Neuronal stem cell (in vitro differentiated cells): Measurements from ENCODE around the gene USP36.

Experiments used
- DNase-seq: peaks from one replicate; pipeline ENCODE4 v3.0.0-alpha.2; 2013; ENCODE audit warnings: low spot score
- H2AFZ ChIP-seq: one replicate; pipeline ENCODE4 v1.6.1; 2013; ENCODE audit warnings: mild to moderate bottlenecking, low read length, inconsistent platforms
- H2AK5ac ChIP-seq: 2 replicates; pipeline ENCODE4 v1.6.1; 2013; ENCODE audit warnings: low read depth, mild to moderate bottlenecking, inconsistent platforms, low read length, moderate library complexity, mixed read lengths
- H2BK120ac ChIP-seq: 2 replicates; pipeline ENCODE4 v1.6.1; 2013; ENCODE audit warnings: low read depth, mild to moderate bottlenecking, inconsistent platforms, low read length, moderate library complexity, mixed read lengths
- H2BK12ac ChIP-seq: one replicate; pipeline ENCODE4 v1.6.1; 2013; ENCODE audit warnings: low read length, inconsistent platforms
- H2BK15ac ChIP-seq: 2 replicates; pipeline ENCODE4 v1.6.1; 2013; ENCODE audit warnings: mild to moderate bottlenecking, low read length, inconsistent platforms, mixed read lengths
- H2BK5ac ChIP-seq: one replicate; pipeline ENCODE4 v1.6.1; 2013; ENCODE audit warnings: inconsistent platforms, mild to moderate bottlenecking, low read length, moderate library complexity
- H3K14ac ChIP-seq: one replicate; pipeline ENCODE4 v1.6.1; 2013; ENCODE audit warnings: low read length, inconsistent platforms
- H3K18ac ChIP-seq: 2 replicates; pipeline ENCODE4 v1.6.1; 2013; ENCODE audit warnings: low read length, inconsistent platforms
- H3K23ac ChIP-seq: 2 replicates; pipeline ENCODE4 v1.6.1; 2013; ENCODE audit warnings: low read depth, mild to moderate bottlenecking, mixed read lengths, low read length, inconsistent platforms; ENCODE audit not compliant: poor library complexity
- H3K27ac ChIP-seq: replicated peaks from 3 replicates; pipeline ENCODE4 v1.5.1; 2013; ENCODE audit warnings: low read length, inconsistent platforms
- H3K27me3 ChIP-seq, 3 experiments: 2 replicates each; pipeline ENCODE4 v1.6.1; 2013; ENCODE audit warnings: low read length in 3 of 3, mild to moderate bottlenecking in 2 of 3, inconsistent platforms in 1 of 3, low read depth in 1 of 3, mixed read lengths in 1 of 3, moderate library complexity in 1 of 3; ENCODE audit not compliant: control insufficient read depth in 3 of 3, insufficient read depth in 3 of 3
- H3K36me3 ChIP-seq, 2 donors: replicated peaks in 1 of 2; 2 replicates each; pipeline ENCODE4 v1.6.1; 2013; ENCODE audit warnings: low read length in 2 of 2; ENCODE audit not compliant: control insufficient read depth in 2 of 2, insufficient read depth in 2 of 2
- H3K4ac ChIP-seq: 2 replicates; pipeline ENCODE4 v1.6.1; 2013; ENCODE audit warnings: inconsistent platforms, mild to moderate bottlenecking, low read length, moderate library complexity
- H3K4me1 ChIP-seq, 2 donors: 1 replicate in 1 of 2; 2 replicates in 1 of 2; pipeline ENCODE4 v1.6.1; 2013; ENCODE audit warnings: low read length in 2 of 2, low read depth in 1 of 2; ENCODE audit not compliant: control insufficient read depth in 2 of 2, insufficient read depth in 1 of 2
- H3K4me2 ChIP-seq: one replicate; pipeline ENCODE4 v1.6.1; 2013; ENCODE audit warnings: mild to moderate bottlenecking, low read length, inconsistent platforms; ENCODE audit not compliant: insufficient read depth, poor library complexity, severe bottlenecking
- H3K4me3 ChIP-seq, 2 donors: 2 replicates each; pipeline ENCODE4 v1.5.1; 2013; ENCODE audit warnings: low read length in 2 of 2, mild to moderate bottlenecking in 2 of 2, inconsistent platforms in 1 of 2, moderate library complexity in 1 of 2
- H3K79me1 ChIP-seq: one replicate; pipeline ENCODE4 v1.6.1; 2013; ENCODE audit warnings: low read depth, mild to moderate bottlenecking, inconsistent platforms, low read length, moderate library complexity
- H3K9ac ChIP-seq: one replicate; pipeline ENCODE4 v1.6.1; 2013; ENCODE audit warnings: mild to moderate bottlenecking, low read depth, low read length, inconsistent platforms; ENCODE audit not compliant: poor library complexity
- H3K9me3 ChIP-seq, 2 donors: replicated peaks in 1 of 2; 2 replicates each; pipeline versions ENCODE3 to v1.6.1; 2013; ENCODE audit warnings: low read length in 2 of 2, mild to moderate bottlenecking in 2 of 2, inconsistent platforms in 1 of 2, low read depth in 1 of 2, mixed read lengths in 1 of 2, moderate library complexity in 1 of 2; ENCODE audit not compliant: control insufficient read depth in 2 of 2, insufficient read depth in 1 of 2
- H4K8ac ChIP-seq: one replicate; pipeline ENCODE4 v1.6.1; 2013; ENCODE audit warnings: low read depth, mild to moderate bottlenecking, inconsistent platforms, low read length, moderate library complexity
- H4K91ac ChIP-seq: one replicate; pipeline ENCODE4 v1.6.1; 2013; ENCODE audit warnings: low read length, low read depth, mild to moderate bottlenecking, inconsistent platforms; ENCODE audit not compliant: poor library complexity
- WGBS, 2 donors: extraction: QIAGEN DNeasy Blood & Tissue Kit; methylation state at CpG; one replicate each; pipeline ENCODE4 v1.1.7; 2013; ENCODE audit warnings: missing lambda C conversion rate in 2 of 2, mixed read lengths in 1 of 2; ENCODE audit not compliant: insufficient read length in 2 of 2, insufficient replicate concordance in 1 of 2; ENCODE audit errors: extremely low coverage in 2 of 2; 5-methylcytosine and 5-hydroxymethylcytosine counted together

The USP36 gene

DNA sequence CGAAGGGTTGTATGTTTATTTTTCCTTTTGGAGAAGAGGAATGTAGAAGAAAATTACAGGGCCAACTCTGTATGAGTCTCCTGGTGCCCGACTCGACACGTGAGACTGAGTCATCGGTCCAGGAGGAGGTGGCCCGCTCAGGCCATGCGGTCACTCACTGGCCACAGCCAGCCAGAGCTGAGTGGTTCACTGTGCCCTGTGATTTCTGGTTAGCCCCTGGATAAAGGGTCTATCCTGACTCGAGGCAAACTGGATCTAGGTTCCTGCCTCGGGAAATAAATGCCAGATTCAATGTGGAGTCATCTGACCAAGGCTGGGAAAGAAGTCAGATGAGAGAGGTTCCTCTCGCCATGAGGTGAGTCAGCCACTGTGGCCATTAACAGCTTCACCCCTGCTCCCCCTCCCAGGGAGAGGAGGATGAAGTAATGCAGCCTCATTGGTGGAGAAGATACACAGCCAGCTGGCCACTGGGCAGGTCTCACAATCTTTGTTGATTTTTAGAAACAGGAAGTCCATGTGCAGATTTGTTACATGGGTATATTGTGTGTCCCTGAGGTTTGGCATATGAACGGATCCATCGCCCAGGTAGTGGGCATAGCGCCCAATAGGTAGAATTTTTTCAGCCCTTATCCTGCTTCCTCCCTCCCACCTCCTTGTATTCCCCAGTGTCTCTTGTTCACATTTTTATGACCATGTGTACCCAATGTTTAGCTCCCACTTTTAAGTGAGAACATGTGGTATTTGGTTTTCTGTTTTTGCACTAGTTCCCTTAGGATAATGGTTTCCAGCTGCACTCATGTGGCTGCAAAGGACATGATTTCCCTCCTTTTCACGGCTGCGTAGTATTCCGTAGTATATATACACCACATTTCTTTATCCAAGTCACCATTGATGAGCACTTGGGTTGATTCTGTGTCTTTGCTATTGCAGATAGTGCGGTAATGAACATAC lies 21.7 kb upstream of the USP36 start:
- Histone ChIP-seq H2AFZ (no peak overlapping the region), H3K4ac (no peak overlapping the region), H3K36me3 (peaks cover 8 to 15% of the 10 kb centered on the region in 2 donors), H2BK15ac (no peak overlapping the region), H3K23ac (no peak overlapping the region), H3K4me2 (no peak overlapping the region), H2BK5ac (no peak overlapping the region), H3K9ac (no peak overlapping the region), H3K27me3 (no peaks in the 10 kb centered on the region), H3K18ac (no peak overlapping the region), H4K91ac (no peak overlapping the region), H3K9me3 (no peaks in the 10 kb centered on the region), H4K8ac (no peak overlapping the region), H3K4me3 (no peak overlapping the region), H2AK5ac (no peak overlapping the region), H3K79me1 (no peaks in the 10 kb centered on the region), H2BK120ac (no peak overlapping the region), H3K4me1 (peaks cover 0 to 2% of the 10 kb centered on the region in 2 donors), H2BK12ac (no peak overlapping the region), H3K27ac (no peak overlapping the region), H3K14ac (no peak overlapping the region)
- no CpG with 5 or more reads among the region's 17 CpGs for WGBS, 2 donors
- no peak for DNase-seq

DNA sequence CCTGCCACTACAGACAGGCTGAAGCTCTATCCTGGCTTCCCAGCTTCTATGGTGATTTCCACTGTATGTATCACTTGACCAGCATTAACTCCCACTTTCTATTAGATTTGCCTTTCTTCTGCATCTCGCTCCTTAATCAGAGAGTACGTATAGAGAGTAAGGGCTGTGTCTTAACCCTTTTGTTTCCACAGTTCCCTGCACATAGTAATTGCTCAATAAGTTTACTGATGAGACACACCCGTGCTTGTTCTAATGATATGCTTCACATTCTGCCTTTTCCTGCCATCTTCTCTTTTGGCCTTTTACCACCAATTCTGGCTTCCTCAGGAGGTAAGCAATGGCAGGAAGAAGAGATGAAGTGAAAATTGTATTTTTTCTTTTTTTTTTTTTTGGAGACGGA lies 20.6 kb upstream of the USP36 start:
- H3K9ac ChIP-seq = no peak overlapping the region
- no peak overlapping the region for H2AFZ ChIP-seq
- H3K4me2 ChIP-seq = no peak overlapping the region
- H2AK5ac ChIP-seq = no peak overlapping the region
- no peak overlapping the region for H3K14ac ChIP-seq
- H3K23ac ChIP-seq = no peak overlapping the region
- H3K4me1 ChIP-seq = peaks cover 0 to 2% of the 10 kb centered on the region in 2 donors
- H4K8ac ChIP-seq = no peak overlapping the region
- H4K91ac ChIP-seq = no peak overlapping the region
- no peak for DNase-seq
- peaks cover 15 to 24% of the 10 kb centered on the region in 2 donors for H3K36me3 ChIP-seq
- H2BK12ac ChIP-seq = no peak overlapping the region
- no peaks in the 10 kb centered on the region for H3K27me3 ChIP-seq
- H3K27ac ChIP-seq = no peak overlapping the region
- H3K18ac ChIP-seq = no peak overlapping the region
- no CpG with 5 or more reads among the region's 4 CpGs for WGBS, 2 donors
- no peak overlapping the region for H2BK5ac ChIP-seq
- H3K4me3 ChIP-seq = no peak overlapping the region
- no peak overlapping the region for H2BK120ac ChIP-seq
- H2BK15ac ChIP-seq = no peak overlapping the region
- no peaks in the 10 kb centered on the region for H3K79me1 ChIP-seq
- no peaks in the 10 kb centered on the region for H3K9me3 ChIP-seq
- no peak overlapping the region for H3K4ac ChIP-seq

DNA sequence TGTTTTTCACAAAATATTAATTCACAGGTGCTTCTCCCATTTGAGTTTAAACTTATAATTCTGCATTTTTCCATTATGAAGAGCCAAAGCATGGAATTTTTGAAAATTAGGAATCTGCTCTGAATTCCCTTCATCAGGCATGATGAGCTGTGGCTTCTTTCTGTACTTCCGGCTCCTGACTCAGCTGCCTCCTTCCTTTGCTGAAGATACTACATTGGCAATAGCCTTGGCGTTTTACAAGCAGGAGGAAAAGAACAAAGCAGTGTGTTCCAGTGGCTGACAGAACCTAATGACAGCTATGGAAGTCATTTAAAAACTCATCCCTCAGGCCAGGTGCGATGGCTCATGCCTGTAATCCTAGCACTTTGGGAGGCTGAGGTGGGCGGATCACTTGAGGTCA lies 18.4 kb upstream of the USP36 start:
- H2BK5ac ChIP-seq = no peak overlapping the region
- H3K27me3 ChIP-seq = no peaks in the 10 kb centered on the region
- WGBS, 2 donors = no CpG with 5 or more reads among the region's 4 CpGs
- no peak overlapping the region for H2BK12ac ChIP-seq
- H3K4me3 ChIP-seq = no peak overlapping the region
- H4K8ac ChIP-seq = no peak overlapping the region
- H3K14ac ChIP-seq = no peak overlapping the region
- H3K18ac ChIP-seq = no peak overlapping the region
- H3K79me1 ChIP-seq = no peaks in the 10 kb centered on the region
- H2BK15ac ChIP-seq = no peak overlapping the region
- H3K23ac ChIP-seq = no peak overlapping the region
- H3K4me2 ChIP-seq = no peak overlapping the region
- H2AFZ ChIP-seq = no peak overlapping the region
- no peak overlapping the region for H3K4ac ChIP-seq
- H2BK120ac ChIP-seq = no peak overlapping the region
- H3K4me1 ChIP-seq = no peaks in the 10 kb centered on the region
- no peaks in the 10 kb centered on the region for H3K9me3 ChIP-seq
- peaks cover 23 to 44% of the 10 kb centered on the region in 2 donors for H3K36me3 ChIP-seq
- no peak for DNase-seq
- no peak overlapping the region for H2AK5ac ChIP-seq
- no peak overlapping the region for H3K9ac ChIP-seq
- no peak overlapping the region for H3K27ac ChIP-seq
- H4K91ac ChIP-seq = no peak overlapping the region

DNA sequence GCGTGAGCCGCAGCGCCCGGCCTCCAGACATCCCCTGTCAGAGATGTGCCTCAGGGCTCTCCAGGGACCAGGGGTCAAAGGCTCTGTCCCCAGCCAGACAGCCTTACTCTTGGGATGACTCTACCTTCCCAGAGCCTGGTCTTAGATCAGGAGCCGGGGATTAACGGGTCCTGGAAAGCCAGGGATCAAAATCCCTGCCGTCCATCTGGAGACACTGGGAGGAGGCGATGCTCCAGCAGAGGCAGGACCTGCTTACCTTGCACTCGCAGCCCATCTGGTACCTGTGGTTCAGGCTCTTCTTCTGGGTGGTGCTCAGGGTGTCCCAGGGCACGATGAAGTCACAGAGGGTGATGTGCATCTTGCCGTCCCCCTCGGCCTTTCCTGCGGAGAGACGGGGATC lies 16.7 kb upstream of the USP36 start:
- Histone ChIP-seq H4K91ac (no peak overlapping the region), H2BK5ac (no peak overlapping the region), H3K27me3 (no peaks in the 10 kb centered on the region), H3K18ac (no peak overlapping the region), H3K79me1 (peaks cover 1% of the 10 kb centered on the region), H3K14ac (no peak overlapping the region), H3K4me1 (no peaks in the 10 kb centered on the region), H2BK12ac (no peak overlapping the region), H2AFZ (no peak overlapping the region), H3K4ac (no peak overlapping the region), H3K9ac (no peak overlapping the region), H2AK5ac (no peak overlapping the region), H3K4me2 (no peak overlapping the region), H2BK15ac (no peak overlapping the region), H4K8ac (no peak overlapping the region), H3K4me3 (no peak overlapping the region), H3K36me3 (peaks cover 22 to 43% of the 10 kb centered on the region in 2 donors), H3K27ac (no peak overlapping the region), H3K23ac (no peak overlapping the region), H3K9me3 (no peaks in the 10 kb centered on the region), H2BK120ac (no peak overlapping the region)
- no peak for DNase-seq
- WGBS, 2 donors = no CpG with 5 or more reads among the region's 14 CpGs
